ENCODE results near the gene NCKAP5.

Gene NCKAP5

GRCh38 chr2:133240491-133241223 lies 327.6 kb downstream of the NCKAP5 start:
- TF ChIP-seq SIN3A (IDR thresholded peaks at IDR 0.05; ENCODE audit: borderline replicate concordance, insufficient read depth, low read length) (no peak), FOXP2 (optimal IDR thresholded peaks at IDR 0.05; ENCODE audit: borderline replicate concordance, extremely low read depth, extremely low read length, insufficient read depth) (no peak), POLR2AphosphoS5 (IDR thresholded peaks at IDR 0.05; ENCODE audit: low read depth, low read length) (no peak)
- TF ChIP-seq, protein P1, sequence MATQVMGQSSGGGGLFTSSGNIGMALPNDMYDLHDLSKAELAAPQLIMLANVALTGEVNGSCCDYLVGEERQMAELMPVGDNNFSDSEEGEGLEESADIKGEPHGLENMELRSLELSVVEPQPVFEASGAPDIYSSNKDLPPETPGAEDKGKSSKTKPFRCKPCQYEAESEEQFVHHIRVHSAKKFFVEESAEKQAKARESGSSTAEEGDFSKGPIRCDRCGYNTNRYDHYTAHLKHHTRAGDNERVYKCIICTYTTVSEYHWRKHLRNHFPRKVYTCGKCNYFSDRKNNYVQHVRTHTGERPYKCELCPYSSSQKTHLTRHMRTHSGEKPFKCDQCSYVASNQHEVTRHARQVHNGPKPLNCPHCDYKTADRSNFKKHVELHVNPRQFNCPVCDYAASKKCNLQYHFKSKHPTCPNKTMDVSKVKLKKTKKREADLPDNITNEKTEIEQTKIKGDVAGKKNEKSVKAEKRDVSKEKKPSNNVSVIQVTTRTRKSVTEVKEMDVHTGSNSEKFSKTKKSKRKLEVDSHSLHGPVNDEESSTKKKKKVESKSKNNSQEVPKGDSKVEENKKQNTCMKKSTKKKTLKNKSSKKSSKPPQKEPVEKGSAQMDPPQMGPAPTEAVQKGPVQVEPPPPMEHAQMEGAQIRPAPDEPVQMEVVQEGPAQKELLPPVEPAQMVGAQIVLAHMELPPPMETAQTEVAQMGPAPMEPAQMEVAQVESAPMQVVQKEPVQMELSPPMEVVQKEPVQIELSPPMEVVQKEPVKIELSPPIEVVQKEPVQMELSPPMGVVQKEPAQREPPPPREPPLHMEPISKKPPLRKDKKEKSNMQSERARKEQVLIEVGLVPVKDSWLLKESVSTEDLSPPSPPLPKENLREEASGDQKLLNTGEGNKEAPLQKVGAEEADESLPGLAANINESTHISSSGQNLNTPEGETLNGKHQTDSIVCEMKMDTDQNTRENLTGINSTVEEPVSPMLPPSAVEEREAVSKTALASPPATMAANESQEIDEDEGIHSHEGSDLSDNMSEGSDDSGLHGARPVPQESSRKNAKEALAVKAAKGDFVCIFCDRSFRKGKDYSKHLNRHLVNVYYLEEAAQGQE (IDR thresholded peaks at IDR 0.05; ENCODE audit: insufficient read depth in 1 of 2, low read depth in 2 of 2, low read length in 2 of 2) = no peak

DNA sequence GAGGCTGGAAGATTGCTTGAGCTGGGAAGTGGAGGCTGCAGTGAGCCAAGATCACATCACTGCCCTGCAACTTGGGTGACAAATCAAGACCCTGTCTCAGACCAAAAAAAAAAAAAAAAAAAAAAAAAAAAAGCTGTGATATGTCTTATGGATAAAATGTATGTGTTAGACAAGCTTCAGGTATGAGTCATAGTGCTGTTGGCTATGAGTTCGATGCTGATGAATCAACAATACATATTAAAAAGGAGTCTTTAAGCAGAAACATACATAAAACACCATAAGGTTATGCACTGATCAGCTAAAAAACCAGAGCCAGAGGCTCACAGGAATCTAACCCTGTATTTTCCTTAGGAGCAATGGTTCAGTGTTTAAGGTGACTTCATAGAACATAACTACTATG lies 332.3 kb downstream of the NCKAP5 start:
- TF ChIP-seq SIN3A (IDR thresholded peaks at IDR 0.05; ENCODE audit: borderline replicate concordance, insufficient read depth, low read length) = no peak
- no peak for TF ChIP-seq POLR2AphosphoS5 (IDR thresholded peaks at IDR 0.05; ENCODE audit: low read depth, low read length)
- no peak for TF ChIP-seq FOXP2 (optimal IDR thresholded peaks at IDR 0.05; ENCODE audit: borderline replicate concordance, extremely low read depth, extremely low read length, insufficient read depth)
- TF ChIP-seq TAF1 (IDR thresholded peaks at IDR 0.05; ENCODE audit: borderline replicate concordance, insufficient read depth, low read length) = no peak
- TF ChIP-seq, protein P1 (IDR thresholded peaks at IDR 0.05; ENCODE audit: insufficient read depth in 1 of 2, low read depth in 2 of 2, low read length in 2 of 2) = no peak

GRCh38 chr2:133232556-133232955 lies 335.7 kb downstream of the NCKAP5 start:
- TF ChIP-seq TAF1 (IDR thresholded peaks at IDR 0.05; ENCODE audit: borderline replicate concordance, insufficient read depth, low read length) (no peak), SIN3A (IDR thresholded peaks at IDR 0.05; ENCODE audit: borderline replicate concordance, insufficient read depth, low read length) (no peak)
- TF ChIP-seq, protein P1 (IDR thresholded peaks at IDR 0.05; ENCODE audit: insufficient read depth in 1 of 2, low read depth in 2 of 2, low read length in 2 of 2) = no peak

DNA sequence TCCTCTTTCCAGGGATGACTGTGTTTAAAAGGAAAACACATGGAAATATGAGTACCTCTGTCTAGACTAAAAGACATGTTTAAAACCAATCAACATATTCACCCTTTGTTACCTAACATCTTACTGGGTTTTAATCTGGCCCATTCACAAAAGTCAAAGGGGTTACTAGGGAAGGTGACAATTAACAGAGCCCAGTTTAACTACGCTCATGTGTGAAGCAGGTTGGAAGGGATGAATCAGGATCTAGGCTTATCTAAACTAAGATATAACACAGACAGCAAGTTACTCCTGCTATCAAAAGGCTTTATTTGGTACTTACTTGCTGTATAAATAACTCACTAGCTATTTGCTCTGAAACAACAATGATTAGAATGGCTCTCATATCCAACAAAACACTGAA lies 337.0 kb downstream of the NCKAP5 start:
- TF ChIP-seq FOXP2 (optimal IDR thresholded peaks at IDR 0.05; ENCODE audit: borderline replicate concordance, extremely low read depth, extremely low read length, insufficient read depth) (no peak), SIN3A (IDR thresholded peaks at IDR 0.05; ENCODE audit: borderline replicate concordance, insufficient read depth, low read length) (no peak), POLR2AphosphoS5 (IDR thresholded peaks at IDR 0.05; ENCODE audit: low read depth, low read length) (no peak), TAF1 (IDR thresholded peaks at IDR 0.05; ENCODE audit: borderline replicate concordance, insufficient read depth, low read length) (no peak)
- TF ChIP-seq, protein P1 (IDR thresholded peaks at IDR 0.05; ENCODE audit: insufficient read depth in 1 of 2, low read depth in 2 of 2, low read length in 2 of 2) = no peak

GRCh38 chr2:133229974-133230373 lies 338.3 kb downstream of the NCKAP5 start:
- TF ChIP-seq FOXP2 (optimal IDR thresholded peaks at IDR 0.05; ENCODE audit: borderline replicate concordance, extremely low read depth, extremely low read length, insufficient read depth) (no peak), POLR2AphosphoS5 (IDR thresholded peaks at IDR 0.05; ENCODE audit: low read depth, low read length) (no peak), TAF1 (IDR thresholded peaks at IDR 0.05; ENCODE audit: borderline replicate concordance, insufficient read depth, low read length) (no peak)
- TF ChIP-seq, protein P1 (IDR thresholded peaks at IDR 0.05; ENCODE audit: insufficient read depth in 1 of 2, low read depth in 2 of 2, low read length in 2 of 2) = peak; percentile 56 to 87; a peak in 3 of 4 replicates

All from PFSK-1 (cell line).